SK-N-SH treated with all-trans-retinoic acid at 6 μM for 48 hours (cell line): ENCODE measurements around the gene CEBPB.

ENCODE experiments used
- ATAC-seq: fragments of 200-7000 bp; cut with Tn5 transposase; 3 replicates; pipeline ENCODE4 v1.9.1; 2020; ENCODE audit warnings: mild to moderate bottlenecking, moderate library complexity
- ARNTL ChIP-seq: fragments of 450-650 bp; formaldehyde crosslinking; IDR thresholded peaks from 2 replicates; pipeline ENCODE4 v1.5.0; 2020; ENCODE audit warnings: low read depth, mild to moderate bottlenecking, moderate library complexity, borderline replicate concordance
- BACH2 ChIP-seq: fragments of 250-450 bp; sonication (Bioruptor Pico); IDR thresholded peaks from 2 replicates; pipeline ENCODE4 v1.9.0; 2021; ENCODE audit warnings: mild to moderate bottlenecking, borderline replicate concordance
- CREB5 ChIP-seq: fragments of 250-450 bp; sonication (Bioruptor Pico); IDR thresholded peaks from 2 replicates; pipeline ENCODE4 v1.5.1; 2020; ENCODE audit warnings: low read depth, mild to moderate bottlenecking, moderate library complexity
- CSDC2 ChIP-seq: fragments of 250-450 bp; sonication (Bioruptor Pico); IDR thresholded peaks from 2 replicates; pipeline ENCODE4 v1.5.0; 2020; ENCODE audit warnings: mild to moderate bottlenecking, moderate library complexity
- CSRNP3 ChIP-seq: fragments of 250-450 bp; sonication (Bioruptor Pico); IDR thresholded peaks from 2 replicates; pipeline ENCODE4 v1.5.1; 2021; ENCODE audit warnings: mild to moderate bottlenecking, moderate library complexity
- ISL1 ChIP-seq: fragments of 250-450 bp; sonication (Bioruptor Pico); IDR thresholded peaks from 2 replicates; pipeline ENCODE4 v2.1.2; 2022; ENCODE audit warnings: mild to moderate bottlenecking, moderate library complexity
- OSR1 ChIP-seq: fragments of 250-450 bp; sonication (Bioruptor Pico); IDR thresholded peaks from 2 replicates; pipeline ENCODE4 v1.8.0; 2022; ENCODE audit warnings: moderate library complexity, mild to moderate bottlenecking, inconsistent platforms
- POU6F1 ChIP-seq: fragments of 250-450 bp; sonication (Bioruptor Pico); IDR thresholded peaks from 2 replicates; pipeline ENCODE4 v1.8.0; 2021; ENCODE audit warnings: low read depth, mild to moderate bottlenecking, moderate library complexity, borderline replicate concordance
- PPARA ChIP-seq: fragments of 250-450 bp; sonication (Bioruptor Pico); IDR thresholded peaks from 2 replicates; pipeline ENCODE4 v1.5.0; 2020; ENCODE audit warnings: mild to moderate bottlenecking, borderline replicate concordance
- RARB ChIP-seq: fragments of 250-450 bp; sonication (Bioruptor Pico); IDR thresholded peaks from 2 replicates; pipeline ENCODE4 v1.8.0; 2021; ENCODE audit warnings: mild to moderate bottlenecking, moderate library complexity
- SNAI2 ChIP-seq: fragments of 250-450 bp; sonication (Bioruptor Pico); IDR thresholded peaks from 2 replicates; pipeline ENCODE4 v1.5.0; 2020; ENCODE audit warnings: mild to moderate bottlenecking, moderate library complexity
- TCF4 ChIP-seq: fragments of 250-450 bp; sonication (Bioruptor Pico); IDR thresholded peaks from 2 replicates; pipeline ENCODE4 v1.8.0; 2021; ENCODE audit warnings: mild to moderate bottlenecking, moderate library complexity, borderline replicate concordance
- TSHZ2 ChIP-seq: fragments of 250-450 bp; sonication (Bioruptor Pico); IDR thresholded peaks from 2 replicates; pipeline ENCODE4 v1.5.0; 2020; ENCODE audit warnings: mild to moderate bottlenecking, moderate library complexity
- ZC3H10 ChIP-seq: fragments of 250-450 bp; sonication (Bioruptor Pico); IDR thresholded peaks from 2 replicates; pipeline ENCODE4 v1.5.1; 2021; ENCODE audit warnings: mild to moderate bottlenecking, moderate library complexity
- ZFP3 ChIP-seq: fragments of 250-450 bp; sonication (Bioruptor Pico); IDR thresholded peaks from 2 replicates; pipeline ENCODE4 v1.5.0; 2020; ENCODE audit warnings: mild to moderate bottlenecking, moderate library complexity
- ZNF565 ChIP-seq: fragments of 450-650 bp; formaldehyde crosslinking; conservative IDR thresholded peaks from 2 replicates; pipeline ENCODE4 v1.5.0; 2020; ENCODE audit warnings: low read depth, mild to moderate bottlenecking, moderate library complexity
- ZNF70 ChIP-seq: fragments of 450-650 bp; formaldehyde crosslinking; IDR thresholded peaks from 2 replicates; pipeline ENCODE4 v1.5.0; 2020; ENCODE audit warnings: mild to moderate bottlenecking, moderate library complexity
- ZNF8 ChIP-seq: fragments of 450-650 bp; formaldehyde crosslinking; IDR thresholded peaks from 2 replicates; pipeline ENCODE4 v1.5.0; 2020; ENCODE audit warnings: mild to moderate bottlenecking, moderate library complexity
- TF ChIP-seq, protein P1 (sequence below): fragments of 250-450 bp; sonication (Bioruptor Pico); IDR thresholded peaks from 2 replicates; pipeline ENCODE4 v1.8.0; 2020; ENCODE audit warnings: mild to moderate bottlenecking, moderate library complexity, borderline replicate concordance

The CEBPB gene

DNA sequence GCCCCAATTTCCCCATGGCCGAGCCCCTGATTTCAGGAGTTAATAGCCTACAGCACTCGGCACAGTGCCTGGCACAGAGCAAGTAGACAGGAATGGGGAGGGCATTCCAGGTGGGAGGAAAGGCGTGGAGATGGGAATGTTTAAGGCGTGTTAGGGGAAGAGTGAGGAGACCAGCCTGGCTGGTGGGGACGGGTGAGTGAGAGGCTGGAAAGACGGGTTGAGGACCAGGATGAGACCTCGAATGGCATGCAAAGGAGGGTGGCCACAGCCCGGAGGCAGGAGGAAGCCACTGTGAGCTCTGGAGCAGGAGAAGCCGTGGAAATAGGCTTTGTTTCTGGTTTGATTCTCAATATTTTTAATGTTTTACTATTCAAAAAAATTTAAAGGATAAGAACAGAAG is 49.5 kb downstream of the CEBPB start:
- TF ChIP-seq TCF4 (CRISPR knock-in tag) (no peak), ZNF70 (CRISPR knock-in tag) (no peak), TSHZ2 (CRISPR knock-in tag) (no peak), OSR1 (CRISPR knock-in tag) (no peak), ZC3H10 (no peak), SNAI2 (CRISPR knock-in tag) (no peak), ZNF8 (CRISPR knock-in tag) (no peak), ARNTL (CRISPR knock-in tag) (no peak), BACH2 (CRISPR knock-in tag) (no peak), POU6F1 (CRISPR knock-in tag) (no peak), CREB5 (no peak), RARB (CRISPR knock-in tag) (no peak), PPARA (CRISPR knock-in tag) (no peak), ZFP3 (CRISPR knock-in tag) (no peak), CSDC2 (CRISPR knock-in tag) (no peak), ISL1 (CRISPR knock-in tag) (no peak), ZNF565 (no peak), CSRNP3 (no peak)
- TF ChIP-seq, protein P1, sequence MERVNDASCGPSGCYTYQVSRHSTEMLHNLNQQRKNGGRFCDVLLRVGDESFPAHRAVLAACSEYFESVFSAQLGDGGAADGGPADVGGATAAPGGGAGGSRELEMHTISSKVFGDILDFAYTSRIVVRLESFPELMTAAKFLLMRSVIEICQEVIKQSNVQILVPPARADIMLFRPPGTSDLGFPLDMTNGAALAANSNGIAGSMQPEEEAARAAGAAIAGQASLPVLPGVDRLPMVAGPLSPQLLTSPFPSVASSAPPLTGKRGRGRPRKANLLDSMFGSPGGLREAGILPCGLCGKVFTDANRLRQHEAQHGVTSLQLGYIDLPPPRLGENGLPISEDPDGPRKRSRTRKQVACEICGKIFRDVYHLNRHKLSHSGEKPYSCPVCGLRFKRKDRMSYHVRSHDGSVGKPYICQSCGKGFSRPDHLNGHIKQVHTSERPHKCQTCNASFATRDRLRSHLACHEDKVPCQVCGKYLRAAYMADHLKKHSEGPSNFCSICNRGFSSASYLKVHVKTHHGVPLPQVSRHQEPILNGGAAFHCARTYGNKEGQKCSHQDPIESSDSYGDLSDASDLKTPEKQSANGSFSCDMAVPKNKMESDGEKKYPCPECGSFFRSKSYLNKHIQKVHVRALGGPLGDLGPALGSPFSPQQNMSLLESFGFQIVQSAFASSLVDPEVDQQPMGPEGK: no peak
- no peak for ATAC-seq

GRCh38 chr20:50242178-50242514 is 51.5 kb downstream of the CEBPB start:
- no peak for ATAC-seq
- TF ChIP-seq ZC3H10 (no peak), ISL1 (CRISPR knock-in tag) (no peak), POU6F1 (CRISPR knock-in tag) (no peak), ARNTL (CRISPR knock-in tag) (no peak)
